Measurements from ENCODE around the gene TRMT1L.

DNA sequence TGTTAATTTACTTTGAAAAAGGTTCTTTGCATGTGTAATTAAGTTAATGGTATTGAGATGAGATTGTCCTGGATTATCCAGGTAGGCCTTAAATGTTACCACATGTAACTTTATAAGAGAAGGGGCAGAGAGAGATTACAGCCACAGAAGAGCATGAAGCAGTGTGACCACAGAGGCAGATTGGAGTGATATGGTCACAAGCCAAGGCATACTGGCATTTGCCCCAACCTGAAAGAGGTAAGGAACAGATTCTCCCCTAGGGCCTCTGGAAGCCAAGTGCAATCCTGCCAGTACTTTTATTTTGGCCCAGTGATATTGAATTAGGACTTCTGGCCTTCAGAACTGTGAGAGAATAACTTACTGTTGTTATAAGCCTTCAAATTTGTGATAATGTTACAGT is 88.4 kb downstream of the TRMT1L start:
- no peak for TF ChIP-seq POLR2AphosphoS5 (IDR thresholded peaks at IDR 0.05; ENCODE audit: borderline replicate concordance, low read depth, low read length)
- TF ChIP-seq EZH2 (IDR thresholded peaks at IDR 0.05) = no peak
- no peak for TF ChIP-seq FOXP2 (optimal IDR thresholded peaks at IDR 0.05; ENCODE audit: control extremely low read depth, extremely low read length, insufficient read depth)
